ENCODE measurements around the gene KIF5A. TPM values are rescaled to one million over a fixed set of nuclear protein-coding genes. Genes with fewer than 3 reads are reported as not detected.

Gene KIF5A
- total and polyA plus RNA-seq, 2 of the 13 experiments (the other 11 are each of a cell fraction or from before 2014, with no cell fraction given) = 1.6 to 11.9 TPM

GRCh38 chr12:57546438-57547287 lies 3.2 kb upstream of the KIF5A start, which contains the start of gene DCTN2 (continued):
- no peak for TF ChIP-seq CERS6 (CRISPR knock-in tag; IDR thresholded peaks at IDR 0.05)
- no peak for TF ChIP-seq MED1 (CRISPR knock-in tag; IDR thresholded peaks at IDR 0.05)
- no peak for TF ChIP-seq ZNF580 (CRISPR knock-in tag; IDR thresholded peaks at IDR 0.05; ENCODE audit: borderline replicate concordance, low read depth)
- TF ChIP-seq ZFP36 (IDR thresholded peaks at IDR 0.05; ENCODE audit: borderline replicate concordance, low read depth, low read length, partially characterized antibody) = no peak
- no peak for TF ChIP-seq ZBTB37 (CRISPR knock-in tag; IDR thresholded peaks at IDR 0.05)
- TF ChIP-seq HOXA3 (CRISPR knock-in tag; IDR thresholded peaks at IDR 0.05) = peak; percentile 73
- TF ChIP-seq JDP2 (CRISPR knock-in tag; IDR thresholded peaks at IDR 0.05; ENCODE audit: borderline replicate concordance) = no peak
- no peak for TF ChIP-seq TRIM22 (IDR thresholded peaks at IDR 0.05)
- no peak for TF ChIP-seq MAF1 (CRISPR knock-in tag; IDR thresholded peaks at IDR 0.05; ENCODE audit: borderline replicate concordance)
- TF ChIP-seq WIZ (CRISPR knock-in tag; IDR thresholded peaks at IDR 0.05) = no peak
- peak; percentile 51; the same call in 1 of the 2 replicates for TF ChIP-seq KDM2A (CRISPR knock-in tag; IDR thresholded peaks at IDR 0.05; ENCODE audit: borderline replicate concordance, low read depth)
- no peak for TF ChIP-seq TBP (CRISPR knock-in tag; IDR thresholded peaks at IDR 0.05)
- no peak for TF ChIP-seq ATF6 (CRISPR knock-in tag; conservative IDR thresholded peaks at IDR 0.05)
- 0 out of 2 replicates have a peak, but pooled peaks have one; percentile 33 for TF ChIP-seq ATF5 (CRISPR knock-in tag; IDR thresholded peaks at IDR 0.05; ENCODE audit: low read depth)
- peak; percentile 92 for TF ChIP-seq KDM5A (IDR thresholded peaks at IDR 0.05; ENCODE audit: borderline replicate concordance, low read length)
- TF ChIP-seq RERE (CRISPR knock-in tag; IDR thresholded peaks at IDR 0.05; ENCODE audit: low read depth) = no peak
